Kidney tubule cell (primary cell): ENCODE results near the gene YWHAQ.

Experiments used
- DNase-seq: peaks from one replicate; pipeline ENCODE4 v3.0.0-alpha.2; 2018; ENCODE audit warnings: low spot score

YWHAQ gene

GRCh38 chr2:9655441-9656269, 24.9 kb upstream of the YWHAQ start:
- DNase-seq, result peak; percentile 43

- DNase-seq, result no peak
Observed at GRCh38 chr2:9654452-9655100, 23.8 kb upstream of the YWHAQ start.

GRCh38 chr2:9653485-9654271, 22.9 kb upstream of the YWHAQ start:
- no peak for DNase-seq

- peak; percentile 30 for DNase-seq
Observed at GRCh38 chr2:9652898-9653479, 22.2 kb upstream of the YWHAQ start.

- DNase-seq, result no peak
Observed at GRCh38 chr2:9652267-9652666, 21.5 kb upstream of the YWHAQ start.

GRCh38 chr2:9650119-9650821, 19.5 kb upstream of the YWHAQ start:
- DNase-seq, result no peak

- no peak for DNase-seq
Observed at GRCh38 chr2:9649261-9649660, 18.5 kb upstream of the YWHAQ start.

GRCh38 chr2:9648821-9649220, 18.0 kb upstream of the YWHAQ start:
- DNase-seq, result no peak

- DNase-seq, result no peak
Observed at GRCh38 chr2:9647884-9648283, 17.1 kb upstream of the YWHAQ start.

- DNase-seq, result no peak
Observed at GRCh38 chr2:9646196-9647030, 15.6 kb upstream of the YWHAQ start.

- DNase-seq, result peak; percentile 59
Observed at GRCh38 chr2:9644603-9645002, 13.8 kb upstream of the YWHAQ start.

- DNase-seq, result no peak
Observed at GRCh38 chr2:9644021-9644420, 13.2 kb upstream of the YWHAQ start.

- DNase-seq, result no peak
Observed at GRCh38 chr2:9641641-9642040, 10.8 kb upstream of the YWHAQ start.

GRCh38 chr2:9640403-9641104, 9.8 kb upstream of the YWHAQ start:
- no peak for DNase-seq

- DNase-seq, result no peak
Observed at GRCh38 chr2:9639740-9640343, 9.0 kb upstream of the YWHAQ start.

- no peak for DNase-seq
Observed at GRCh38 chr2:9639000-9639602, 8.3 kb upstream of the YWHAQ start.

GRCh38 chr2:9638532-9638931, 7.7 kb upstream of the YWHAQ start:
- DNase-seq, result peak; percentile 83

GRCh38 chr2:9637330-9637729, 6.5 kb upstream of the YWHAQ start:
- peak; percentile 71 for DNase-seq

GRCh38 chr2:9634133-9634532, 3.3 kb upstream of the YWHAQ start:
- DNase-seq, result peak; percentile 51
